Gastrocnemius medialis (tissue), 4 donors: ENCODE data around the gene PGAP3. TPM values are rescaled to one million over a fixed set of nuclear protein-coding genes. Genes with fewer than 3 reads are reported as not detected.

Experiments used
- ATAC-seq, 2 donors: fragments of 150-250 bp; one replicate each; pipeline ENCODE4 v1.9.1; 2016
- DNase-seq, 2 donors: peaks; one replicate each; pipeline ENCODE4 v3.0.0-alpha.2; 2019
- H3K27ac ChIP-seq, 4 donors: fragments of 200-600 bp; sonication (generic); 1 replicate in 1 of 4; 2 replicates in 3 of 4; pipeline ENCODE4 v1.5.1; 2016 to 2018; ENCODE audit warnings: mild to moderate bottlenecking in 2 of 4, moderate library complexity in 1 of 4
- H3K27me3 ChIP-seq, 3 donors: fragments of 200-600 bp; sonication (generic) in 2 of 3; 1 replicate in 1 of 3; 2 replicates in 2 of 3; pipeline versions ENCODE4 v1.5.1 to v1.6.0; 2016 to 2019; ENCODE audit warnings: mild to moderate bottlenecking in 1 of 3, moderate library complexity in 1 of 3
- H3K36me3 ChIP-seq, 2 donors: fragments of 200-600 bp; sonication (generic) in 1 of 2; one replicate each; pipeline ENCODE4 v1.5.1; 2017 to 2018
- H3K4me1 ChIP-seq, 2 donors: fragments of 200-600 bp; sonication (generic) in 1 of 2; one replicate each; pipeline ENCODE4 v1.5.1; 2016 to 2017; ENCODE audit warnings: mild to moderate bottlenecking in 2 of 2
- H3K4me3 ChIP-seq, 4 donors: fragments of 200-600 bp; sonication (generic) in 3 of 4; 1 replicate in 1 of 4; 2 replicates in 3 of 4; pipeline ENCODE4 v1.5.1; 2016 to 2019; ENCODE audit warnings: mild to moderate bottlenecking in 2 of 4
- H3K9me3 ChIP-seq, 3 donors: fragments of 200-600 bp; sonication (generic) in 2 of 3; 1 replicate in 1 of 3; 2 replicates in 2 of 3; pipeline ENCODE4 v1.5.1; 2016 to 2019
- CTCF ChIP-seq, 5 experiments: fragments of 450-650 bp in 3 of 5; fragments of 200-600 bp in 2 of 5; sonication (generic) in 2 of 5; IDR thresholded peaks in 4 of 5; conservative IDR thresholded peaks in 1 of 5; 1 replicate in 4 of 5; 2 replicates in 1 of 5; pipeline ENCODE4 v1.5.1; 2016 to 2019; ENCODE audit warnings: antibody characterized with exemption in 5 of 5, mild to moderate bottlenecking in 3 of 5, moderate library complexity in 3 of 5
- POLR2A ChIP-seq, 2 donors: fragments of 450-650 bp; IDR thresholded peaks; one replicate each; pipeline ENCODE4 v1.6.1; 2017; ENCODE audit warnings: antibody characterized with exemption in 2 of 2, mild to moderate bottlenecking in 2 of 2, moderate library complexity in 2 of 2
- in situ Hi-C, 4 donors: fragments of 200-750 bp; cut with MboI; loops; one replicate each; pipeline versions ENCODE4 v1.15.0 to v1.8.0; 2017; ENCODE audit warnings: low sequenced_read_pairs in 4 of 4
- intact Hi-C: fragments of 100-400 bp; cut with DNase I; formaldehyde crosslinking; loops from one replicate; pipeline ENCODE4 v1.15.1; 2023; ENCODE audit warnings: low total_unique reads
- total RNA-seq, 4 donors: library from RNA; depleted of rRNA; stranded (reverse); fragments of >200 nt; gene quantifications; one replicate each; pipeline versions ENCODE4 v1.1.0 to v1.2.3, GENCODE V29; 2016

PGAP3 gene
- total RNA-seq, 4 donors from 2014 or later = 4.3 to 9.5 (median 6.1) TPM

- TF ChIP-seq POLR2A (IDR thresholded peaks at IDR 0.05) = peak in 1 of 2 donors; percentile 27
- TF ChIP-seq CTCF (IDR thresholded peaks at IDR 0.05 in 4 of 5, conservative IDR thresholded peaks at IDR 0.05 in 1 of 5) = no peak
Observed at GRCh38 chr17:39663688-39664580, 23.9 kb downstream of the PGAP3 start.

GRCh38 chr17:39663340-39663687 lies 24.5 kb downstream of the PGAP3 start:
- ATAC-seq (no peak), DNase-seq (no peak)
- Histone ChIP-seq H3K27me3 (no peaks in the 10 kb centered on the region), H3K4me3 (peak overlapping the region; percentile 24 to 62 (median 34)), H3K4me1 (peaks cover 83 to 87% of the 10 kb centered on the region in 2 donors), H3K27ac (peak overlapping the region; percentile 96 to 99 (median 98)), H3K36me3 (peaks cover 0 to 6% of the 10 kb centered on the region in 2 donors), H3K9me3 (no peaks in the 10 kb centered on the region)
- in situ Hi-C loops (no loop called here), intact Hi-C loops (loop anchor here (5.0 to 10.0 kb wide), 2 partner anchors 89 to 469 kb away; partner anchors contain the start of gene CACNB1)
- TF ChIP-seq CTCF (IDR thresholded peaks at IDR 0.05 in 4 of 5, conservative IDR thresholded peaks at IDR 0.05 in 1 of 5) (no peak), POLR2A (IDR thresholded peaks at IDR 0.05) (no peak)

More at GRCh38 chr17:39663688-39664580, 23.9 kb downstream of the PGAP3 start:
- Histone ChIP-seq H3K4me3 (peak overlapping the region; percentile 24 to 62 (median 43)), H3K9me3 (no peaks in the 10 kb centered on the region), H3K36me3 (peaks cover 0 to 5% of the 10 kb centered on the region in 2 donors), H3K4me1 (peaks cover 77 to 90% of the 10 kb centered on the region in 2 donors), H3K27ac (peak overlapping the region; percentile 96 to 99 (median 98)), H3K27me3 (no peaks in the 10 kb centered on the region)
- ATAC-seq = peak in 1 of 2 donors; percentile 3
- intact Hi-C loops (loop anchor here (2.0 to 10.0 kb wide), 3 partner anchors 27 to 469 kb away; partner anchors contain the start of genes CACNB1 and STARD3), in situ Hi-C loops (no loop called here)
- peak in 1 of 2 donors; percentile 71 for DNase-seq

GRCh38 chr17:39662551-39663339 lies 25.1 kb downstream of the PGAP3 start:
- H3K4me1 ChIP-seq = peaks cover 86 to 87% of the 10 kb centered on the region in 2 donors

More at GRCh38 chr17:39662551-39663339, 25.1 kb downstream of the PGAP3 start:
- no peak for ATAC-seq
- Histone ChIP-seq H3K4me3 (no peak overlapping the region), H3K36me3 (peaks cover 0 to 6% of the 10 kb centered on the region in 2 donors), H3K9me3 (no peaks in the 10 kb centered on the region), H3K27ac (peak overlapping the region; percentile 96 to 99 (median 98)), H3K27me3 (no peaks in the 10 kb centered on the region)
- intact Hi-C loops = loop anchor here (5.0 to 10.0 kb wide), 2 partner anchors 90 to 468 kb away; partner anchors contain the start of gene CACNB1
- DNase-seq = no peak
- in situ Hi-C loops = no loop called here
- no peak for TF ChIP-seq CTCF (IDR thresholded peaks at IDR 0.05 in 4 of 5, conservative IDR thresholded peaks at IDR 0.05 in 1 of 5)
- no peak for TF ChIP-seq POLR2A (IDR thresholded peaks at IDR 0.05)
